ENCODE results near the gene KCTD19.
"Not testable (repeated sequence)": the region's sequence is repeated elsewhere in the genome, so short reads cannot be mapped to it uniquely, and the experiment has no call there.

GRCh38 chr16:67352463-67352862, 25.9 kb upstream of the KCTD19 start:
- TF ChIP-seq POLR2A (IDR thresholded peaks at IDR 0.05; ENCODE audit: low read depth, low read length); POLR2AphosphoS5 (IDR thresholded peaks at IDR 0.05; ENCODE audit: low read depth, low read length); TAF1 (IDR thresholded peaks at IDR 0.05; ENCODE audit: low read depth, low read length); POU2F2 (IDR thresholded peaks at IDR 0.05; ENCODE audit: low read depth, low read length); PAX5 (IDR thresholded peaks at IDR 0.05; ENCODE audit: insufficient read depth, low read length, severe bottlenecking): not testable (repeated sequence)

All from GM12891 (cell line).